Stimulated activated CD4-positive, alpha-beta T cell treated with anti-CD3 and anti-CD28 coated beads, Interleukin-12 subunit alpha, Interleukin-12 subunit beta, amount 100 ng/mL, for 4 hours (primary cell): ENCODE results near the gene C19orf67.
A peak's percentile ranks its signal among the peaks of the same experiment; 100 is the strongest.

Experiments
- DNase-seq: peaks from one replicate; pipeline ENCODE4 v3.0.0-alpha.2; 2020

Gene C19orf67

DNA sequence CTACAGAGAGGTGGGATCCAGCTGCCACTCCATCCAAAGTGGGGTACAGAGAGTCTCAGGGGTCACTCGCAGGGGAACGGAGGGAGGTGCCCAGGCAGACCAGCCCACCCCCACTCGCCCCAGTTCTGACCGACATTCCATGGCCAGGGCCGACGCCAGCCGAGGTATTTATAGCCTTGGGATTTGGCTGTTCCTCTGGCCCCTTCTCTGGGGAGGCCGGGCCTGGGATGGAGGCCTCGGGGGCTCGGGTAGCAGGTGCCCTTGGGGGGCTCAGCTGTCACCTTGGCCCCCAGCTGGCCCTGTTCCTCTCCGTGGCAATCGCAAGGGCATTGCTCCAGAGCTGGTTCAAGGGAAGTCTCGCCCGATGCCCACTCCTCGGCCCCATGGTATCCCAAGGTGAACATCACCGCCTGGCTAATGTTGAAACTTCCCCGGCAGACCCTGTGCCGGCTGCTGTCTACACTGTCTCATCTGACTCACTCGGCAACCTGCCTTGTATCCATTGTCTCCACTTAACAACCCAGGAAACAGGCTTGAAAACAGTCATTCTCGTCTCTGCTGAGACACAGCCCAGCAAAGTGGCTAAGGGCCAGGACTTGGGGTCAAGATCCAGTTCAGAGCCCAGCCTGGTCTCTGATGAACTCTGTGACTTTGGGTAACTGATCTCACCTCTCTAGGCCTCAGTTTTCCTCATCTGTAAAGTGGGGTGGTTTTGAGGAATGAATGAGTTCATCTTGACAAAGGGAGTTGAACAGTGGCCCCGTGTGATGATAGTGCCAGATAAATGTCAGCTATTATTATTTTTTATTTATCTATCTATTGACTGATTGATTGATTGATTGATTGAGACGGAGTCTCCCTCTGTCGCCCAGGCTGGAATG, 22.2 kb upstream of the C19orf67 start:
- no peak for DNase-seq

DNA sequence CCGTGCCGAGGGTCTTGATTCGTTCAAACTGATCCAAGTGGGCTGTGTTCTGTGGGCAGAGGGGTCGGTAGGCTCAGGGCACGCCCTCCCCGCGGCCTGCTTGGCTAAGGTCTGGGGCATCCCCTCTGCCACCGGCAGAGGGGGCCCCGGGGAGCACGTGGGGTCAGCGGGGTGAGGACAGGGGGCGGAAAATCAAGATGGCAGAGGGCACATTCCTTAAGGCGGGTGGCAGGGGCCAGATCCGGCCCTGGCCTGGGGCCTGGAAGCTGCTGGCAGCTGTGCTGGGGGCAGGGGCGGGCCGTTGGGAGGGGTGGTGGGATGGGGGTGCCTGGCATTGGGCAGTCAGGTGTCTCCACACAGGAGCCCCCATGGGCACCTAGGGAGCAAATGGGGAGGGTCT, 21.3 kb upstream of the C19orf67 start:
- DNase-seq = no peak

DNA sequence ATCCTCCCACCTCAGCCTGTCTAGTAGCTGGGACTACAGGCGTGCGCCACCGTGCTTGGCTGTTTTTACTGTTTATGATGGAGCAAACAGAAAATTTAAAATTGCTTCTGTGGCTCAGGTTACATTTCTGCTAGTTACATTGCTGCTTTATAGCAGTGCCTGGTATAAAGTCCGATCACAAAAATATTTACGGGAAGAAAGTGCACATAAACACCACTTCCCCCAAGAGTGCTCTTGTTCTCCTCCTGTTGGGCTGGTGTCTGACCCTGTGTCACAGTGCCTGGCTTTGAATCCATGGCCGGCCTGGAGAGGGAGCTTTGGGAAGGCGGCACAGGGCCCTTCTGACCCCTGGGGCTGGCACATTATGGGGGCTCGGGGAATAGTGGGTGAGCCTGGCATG, 20.1 kb upstream of the C19orf67 start:
- DNase-seq = no peak

DNA sequence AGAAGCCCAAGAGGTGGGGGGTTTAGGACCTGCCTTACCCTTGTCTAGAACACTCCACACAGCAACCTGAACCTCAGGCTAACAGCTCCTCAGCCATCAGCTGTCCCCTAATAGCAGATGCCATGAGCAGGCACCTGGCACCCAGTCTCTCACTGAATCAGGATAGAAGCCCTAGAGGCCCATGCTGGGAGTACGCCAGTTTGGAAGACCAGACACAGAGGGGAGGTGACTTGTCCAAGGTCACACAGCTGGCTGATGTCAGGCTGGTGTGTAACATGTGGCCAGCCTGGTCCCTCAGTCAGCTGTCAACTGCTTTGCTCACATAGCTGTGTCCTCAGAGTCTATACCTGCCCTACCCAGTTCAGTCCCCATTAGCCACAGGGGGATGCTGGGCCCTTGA, 17.7 kb upstream of the C19orf67 start:
- no peak for DNase-seq

DNA sequence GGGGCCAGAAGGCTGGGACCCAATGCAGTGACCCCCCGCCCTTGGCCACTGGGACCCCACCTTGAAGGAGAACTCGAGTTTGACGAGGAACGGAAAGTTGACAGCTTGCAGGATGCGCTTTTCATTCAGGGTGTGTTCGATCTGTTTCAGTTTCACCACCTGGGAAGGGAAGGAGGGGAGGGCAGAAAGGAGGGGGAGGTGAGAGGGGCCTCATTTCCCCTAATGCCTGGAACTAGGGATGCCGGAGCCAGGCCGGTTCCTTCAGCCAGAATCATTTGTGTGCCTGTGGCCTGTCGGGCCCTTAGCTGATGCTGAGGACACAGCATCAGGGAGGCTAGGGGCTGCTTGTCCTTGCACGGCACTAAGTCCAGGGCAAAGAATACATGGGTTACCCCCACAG, 17.2 kb upstream of the C19orf67 start:
- DNase-seq = no peak

DNA sequence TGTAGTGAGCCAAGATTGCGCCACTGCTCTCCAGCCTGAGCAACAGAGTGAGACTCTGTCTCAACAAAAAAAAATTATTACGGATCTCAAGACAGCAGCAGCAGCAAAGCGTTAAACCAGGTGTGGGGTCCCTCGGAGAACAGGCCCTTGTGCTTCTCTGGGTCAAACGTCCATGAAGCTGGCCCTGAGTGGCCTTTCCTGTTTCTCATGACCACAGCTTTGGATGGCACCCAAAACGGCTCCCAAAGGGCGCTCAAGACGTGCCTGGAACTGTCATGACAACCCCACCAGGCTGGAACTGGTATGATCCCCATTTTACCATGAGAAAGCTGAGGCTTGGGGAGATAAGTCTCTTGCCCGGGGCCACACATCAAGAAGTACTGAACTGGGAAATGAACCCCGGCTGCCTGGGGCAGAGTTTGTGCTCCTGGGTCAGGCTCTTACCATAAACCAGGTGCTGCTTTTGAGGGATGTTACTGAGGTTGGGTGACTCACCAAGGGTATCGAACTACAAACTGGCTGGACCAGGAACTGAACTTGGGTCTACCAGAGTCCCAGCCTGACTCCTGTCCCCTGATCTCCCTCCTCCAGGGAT, 16.6 kb upstream of the C19orf67 start:
- DNase-seq = no peak

DNA sequence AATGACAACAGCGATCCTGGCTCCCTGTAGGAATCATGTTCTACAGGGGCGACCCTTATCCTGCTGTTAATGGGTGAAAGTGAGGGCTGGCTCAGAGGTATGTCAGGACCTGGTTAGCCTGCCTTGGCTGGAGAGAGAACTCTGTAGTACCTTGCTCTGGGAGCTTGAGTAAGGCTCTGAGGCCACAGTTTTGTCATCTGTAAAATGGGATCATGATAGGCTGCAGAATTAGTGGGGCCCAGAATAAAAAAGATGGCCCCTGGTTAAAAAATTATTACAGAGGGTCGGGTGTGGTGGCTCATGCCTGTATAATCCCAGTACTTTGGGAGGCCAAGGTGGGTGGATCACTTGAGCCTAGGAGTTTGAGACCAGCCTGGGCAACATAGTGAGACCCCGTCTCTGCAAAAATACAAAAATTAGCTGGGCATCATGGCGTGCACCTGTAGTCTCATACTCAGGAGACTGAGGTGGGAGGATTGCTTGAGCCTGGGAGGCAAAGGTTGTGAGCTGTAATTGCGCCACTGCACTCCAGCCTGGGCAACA, 15.5 kb upstream of the C19orf67 start:
- DNase-seq = no peak

DNA sequence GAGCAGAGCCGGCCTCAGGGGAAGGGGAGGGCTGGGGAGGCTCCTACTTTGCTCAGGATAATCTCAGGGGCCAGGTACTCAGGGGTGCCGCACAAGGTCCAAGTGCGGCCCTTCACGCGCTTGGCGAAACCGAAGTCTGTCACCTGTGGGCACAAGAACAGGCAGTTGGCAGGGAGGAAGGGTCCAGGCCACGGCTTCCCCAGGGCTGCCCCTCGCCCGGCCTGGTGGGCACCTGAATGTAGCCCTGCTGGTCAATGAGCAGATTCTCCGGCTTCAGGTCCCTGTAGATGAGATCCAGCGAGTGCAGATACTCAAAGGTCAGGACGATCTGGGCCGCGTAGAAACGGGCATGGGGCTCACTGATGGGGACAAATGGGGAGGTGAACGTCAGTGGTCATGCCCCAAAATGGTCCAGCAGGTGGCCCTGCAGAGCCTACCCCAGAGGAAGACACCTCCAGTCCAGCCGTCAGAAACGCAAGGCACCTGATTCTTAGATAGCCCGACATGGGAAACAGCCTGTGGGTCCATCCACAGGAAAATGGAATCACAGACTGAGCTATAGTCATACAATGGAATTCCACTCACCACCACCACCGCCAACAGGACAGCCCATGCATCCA, 12.1 kb upstream of the C19orf67 start:
- no peak for DNase-seq

DNA sequence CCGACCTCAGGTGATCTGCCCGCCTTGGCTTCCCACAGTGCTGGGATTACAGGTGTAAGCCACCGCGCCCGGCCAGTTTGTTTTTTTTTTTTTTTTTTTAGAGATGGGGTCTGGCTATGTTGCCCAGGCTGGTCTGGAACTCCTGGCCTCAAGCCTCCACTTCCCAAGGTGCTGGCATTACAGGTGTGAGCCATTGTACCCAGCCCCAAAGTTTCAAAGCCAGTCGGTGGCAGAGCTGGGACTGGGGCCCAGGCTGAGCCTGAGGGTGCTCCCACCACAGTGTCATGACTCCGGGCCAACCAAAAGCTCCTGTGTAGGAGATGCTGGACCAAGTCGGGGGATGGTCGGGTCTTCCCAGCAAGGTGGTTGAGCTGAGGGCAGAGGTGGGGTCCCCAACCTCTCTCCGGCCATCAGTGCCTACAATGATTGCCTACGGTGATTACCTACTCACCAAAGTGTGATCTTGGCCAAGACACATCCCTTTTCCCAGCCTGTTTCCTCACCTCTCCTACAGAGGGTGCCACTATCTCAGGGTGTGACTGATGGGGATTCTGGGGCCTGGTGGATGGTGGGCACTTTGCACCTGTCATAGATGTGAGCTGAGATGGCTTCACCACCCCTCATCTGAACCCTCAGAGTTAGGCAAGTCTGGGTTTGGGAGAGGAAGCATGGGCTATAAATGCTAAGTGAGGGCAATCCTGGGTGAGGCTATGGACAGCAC, 10.8 kb upstream of the C19orf67 start:
- no peak for DNase-seq

DNA sequence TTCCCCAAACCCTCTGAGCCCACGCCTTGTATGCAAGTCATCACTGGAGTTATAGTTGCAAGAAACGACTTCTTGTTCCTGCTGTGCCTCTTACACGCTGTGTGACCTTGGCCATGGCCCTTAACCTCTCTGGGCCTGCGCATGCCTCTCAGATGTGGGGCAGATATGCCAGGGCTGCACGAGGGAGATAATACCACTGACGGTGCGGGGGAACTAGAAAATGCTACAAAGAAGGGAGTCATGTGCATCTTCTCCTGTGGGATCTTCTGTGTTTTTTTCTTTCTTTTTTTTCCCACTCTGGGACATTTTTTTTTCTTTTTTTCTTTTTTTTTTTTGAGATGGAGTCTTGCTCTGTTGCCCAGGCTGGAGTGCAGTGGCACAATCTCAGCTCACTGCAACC, 9.3 kb upstream of the C19orf67 start:
- DNase-seq = no peak

DNA sequence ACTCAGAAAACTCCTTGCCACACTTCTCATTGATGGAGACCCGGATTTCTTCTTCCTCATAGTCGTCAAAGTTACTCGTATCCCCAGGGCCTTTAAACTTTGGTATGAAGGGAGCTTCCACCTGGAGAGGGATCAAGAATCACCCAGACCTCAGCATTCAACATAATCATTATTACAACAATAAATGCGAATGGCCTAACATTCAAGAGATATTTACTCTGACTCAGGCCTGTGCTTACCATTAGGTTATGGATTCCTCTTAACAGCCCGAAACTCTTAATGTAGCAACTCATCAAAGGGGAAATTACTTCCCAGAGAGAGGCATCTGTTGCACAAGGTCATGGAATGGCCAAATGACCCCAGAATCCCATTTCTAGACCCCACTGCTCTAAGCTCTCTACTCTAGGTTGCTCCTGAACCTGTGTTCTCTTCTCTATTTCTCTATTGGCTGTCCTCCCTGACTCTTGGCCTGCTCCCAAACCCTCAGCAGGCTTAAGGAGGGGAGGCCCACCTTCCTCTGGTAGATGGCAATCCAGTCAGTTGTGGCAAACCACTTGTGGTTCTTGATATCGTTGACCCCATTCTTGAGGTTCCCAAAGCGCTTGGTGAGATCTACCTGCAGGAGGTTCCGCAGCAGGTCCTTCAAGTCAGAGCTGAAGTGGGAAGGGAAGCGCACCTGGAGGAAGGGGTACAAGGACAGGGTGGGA, 7.7 kb upstream of the C19orf67 start:
- DNase-seq = no peak

DNA sequence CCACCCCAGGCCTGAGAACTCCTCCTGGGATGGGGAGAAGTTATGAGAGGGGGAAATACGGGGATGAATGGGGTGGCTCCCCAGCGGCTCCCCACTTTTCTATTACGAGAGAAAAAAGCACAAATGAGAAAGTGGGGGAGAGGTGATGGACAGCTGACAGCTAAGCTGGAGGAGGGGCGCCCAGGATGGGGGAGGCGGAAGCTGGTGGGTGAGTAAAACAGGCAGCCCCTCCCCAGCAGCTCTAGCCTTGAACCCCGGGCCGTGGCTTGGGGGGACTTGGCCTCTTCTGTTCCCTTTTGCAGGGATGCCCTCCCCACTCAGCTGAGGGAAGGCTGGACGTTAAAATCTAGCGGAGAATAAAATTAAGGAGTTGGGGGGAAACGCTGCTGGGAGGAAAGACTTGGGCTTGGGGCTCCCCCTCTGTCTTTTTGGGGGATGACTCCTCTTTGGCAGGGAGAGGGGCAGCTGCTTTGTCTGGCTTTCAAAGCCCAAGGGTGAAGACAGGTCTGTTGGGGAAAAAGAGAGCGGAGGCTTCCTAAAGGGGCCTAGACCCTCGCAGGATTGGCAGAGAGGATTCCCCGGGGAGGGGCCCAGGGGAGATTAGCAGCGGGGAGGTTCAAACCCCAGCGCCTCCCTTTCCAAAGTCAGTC, 6.4 kb upstream of the C19orf67 start:
- DNase-seq = no peak

DNA sequence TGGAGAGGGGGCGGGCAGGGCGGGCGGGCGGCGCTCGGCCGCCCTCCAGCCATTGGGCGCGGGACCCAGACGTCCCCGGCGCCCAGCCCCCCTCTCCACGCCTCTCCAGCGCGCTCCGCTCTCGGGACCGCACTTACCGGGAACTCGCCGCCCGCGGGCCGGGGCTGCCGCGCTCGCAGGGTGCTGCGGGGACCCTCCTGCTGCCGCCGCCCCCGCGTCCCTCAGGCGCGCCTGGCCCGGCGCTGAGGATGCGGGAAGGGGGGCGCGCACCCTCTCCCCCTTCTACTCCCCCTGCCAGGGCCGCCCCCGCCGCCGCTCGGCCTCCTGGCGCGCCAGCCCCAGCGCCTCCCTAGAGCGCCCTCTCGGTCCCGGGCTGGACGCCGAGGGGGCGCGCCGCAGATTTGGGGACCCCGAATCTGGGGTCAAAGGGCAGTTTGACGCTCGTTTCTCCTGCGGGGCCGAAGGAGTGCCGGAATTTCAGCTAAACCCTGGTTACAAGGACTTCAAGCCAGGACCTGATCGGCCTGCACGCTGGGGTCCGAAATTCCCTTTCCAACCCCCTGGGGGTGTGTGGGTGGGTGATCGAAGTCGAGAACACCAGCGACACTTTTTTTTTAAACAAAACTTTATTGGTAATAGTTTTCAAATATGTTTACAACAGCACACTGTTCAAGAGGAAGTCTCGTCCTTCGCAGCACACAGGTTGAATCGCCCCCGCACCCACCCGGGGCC, 5.7 kb upstream of the C19orf67 start:
- DNase-seq = peak; percentile 50

DNA sequence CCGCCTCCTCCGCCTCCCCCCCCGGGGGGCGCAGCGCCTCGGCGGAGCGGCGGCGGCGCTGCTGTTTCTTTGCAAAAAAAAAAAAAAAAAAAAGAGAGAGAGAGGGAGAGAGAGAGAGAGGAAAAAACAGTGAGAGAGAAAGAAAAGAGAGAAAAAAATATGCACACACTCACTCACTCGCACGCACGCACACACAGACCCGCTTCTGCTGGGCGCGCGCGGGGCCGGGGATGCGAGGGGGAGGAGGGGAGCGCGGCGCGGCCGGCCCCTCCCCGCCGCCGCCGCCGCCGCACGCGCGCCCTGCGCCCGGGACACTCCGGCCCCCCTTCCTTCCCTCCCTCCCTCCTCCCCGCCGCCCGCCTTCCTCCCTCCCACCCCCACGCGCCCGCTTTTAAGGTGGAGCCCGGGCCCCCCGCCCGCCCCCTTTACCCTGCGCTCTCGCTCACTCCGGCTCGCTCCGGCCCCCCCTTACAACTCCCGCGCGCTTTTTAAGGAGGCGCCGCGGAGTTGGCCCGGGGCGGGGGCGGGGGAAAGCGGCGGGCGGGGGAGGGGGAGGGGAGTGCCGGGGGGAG, 5.0 kb upstream of the C19orf67 start, which contains the start of gene SAMD1:
Gene SAMD1 (minus strand): TSS at position 243 of the 572 bp plus-strand sequence.
- DNase-seq = peak; percentile 90

DNA sequence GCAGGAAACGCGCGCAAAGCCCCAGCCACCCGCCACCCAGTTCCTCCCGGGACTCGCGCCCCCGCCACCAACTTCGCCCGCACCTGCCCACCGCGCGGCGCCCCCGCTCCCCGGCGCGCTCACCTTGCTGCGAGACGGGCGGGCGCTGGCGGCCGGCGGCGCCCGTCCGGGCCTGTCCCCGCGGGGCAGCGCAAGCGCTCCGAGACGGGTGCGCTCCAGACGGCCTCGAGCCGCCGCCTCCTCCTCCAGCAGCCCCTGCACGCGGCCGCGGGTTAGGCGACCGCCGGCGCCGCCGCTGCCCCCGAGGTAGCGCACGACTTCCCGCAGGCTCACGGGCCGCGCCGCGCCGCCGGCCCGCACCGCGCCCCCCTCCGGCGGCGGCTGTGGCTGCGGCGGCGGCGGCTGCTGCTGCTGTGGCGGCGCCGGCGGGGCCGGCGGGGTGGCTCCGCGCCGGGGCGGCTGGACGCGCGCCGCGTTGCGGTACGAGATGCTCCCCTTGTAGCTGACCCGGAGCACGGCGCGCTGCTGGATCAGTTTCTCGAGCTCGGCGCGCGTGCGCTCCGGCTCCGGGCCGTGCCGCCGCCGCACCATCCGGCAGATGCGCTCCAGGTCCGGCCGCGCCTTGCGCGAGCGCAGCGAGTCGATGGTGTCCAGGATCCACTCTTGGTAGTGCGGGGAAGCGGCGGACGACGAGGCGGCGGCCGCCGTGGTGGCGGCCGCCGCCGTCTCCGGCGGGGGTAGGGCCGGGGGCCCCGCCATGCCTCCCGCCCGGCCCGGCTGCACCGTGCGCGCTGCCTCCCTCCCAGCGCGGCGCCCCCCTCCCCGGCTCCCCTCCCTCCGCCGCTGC, 4.3 kb upstream of the C19orf67 start:
- peak; percentile 54 for DNase-seq

DNA sequence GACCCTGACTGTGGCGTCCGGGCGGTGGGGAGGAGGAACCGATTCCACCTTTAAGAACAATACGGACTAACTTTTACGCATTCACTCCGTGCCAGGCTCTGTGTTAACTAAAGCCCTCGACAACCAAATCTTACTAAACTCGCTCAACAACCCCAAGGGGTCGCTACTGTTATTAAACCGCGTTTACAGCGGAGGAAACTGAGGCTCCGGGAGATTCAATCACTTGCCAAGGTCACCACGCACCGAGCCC, 3.8 kb upstream of the C19orf67 start:
- DNase-seq = no peak

DNA sequence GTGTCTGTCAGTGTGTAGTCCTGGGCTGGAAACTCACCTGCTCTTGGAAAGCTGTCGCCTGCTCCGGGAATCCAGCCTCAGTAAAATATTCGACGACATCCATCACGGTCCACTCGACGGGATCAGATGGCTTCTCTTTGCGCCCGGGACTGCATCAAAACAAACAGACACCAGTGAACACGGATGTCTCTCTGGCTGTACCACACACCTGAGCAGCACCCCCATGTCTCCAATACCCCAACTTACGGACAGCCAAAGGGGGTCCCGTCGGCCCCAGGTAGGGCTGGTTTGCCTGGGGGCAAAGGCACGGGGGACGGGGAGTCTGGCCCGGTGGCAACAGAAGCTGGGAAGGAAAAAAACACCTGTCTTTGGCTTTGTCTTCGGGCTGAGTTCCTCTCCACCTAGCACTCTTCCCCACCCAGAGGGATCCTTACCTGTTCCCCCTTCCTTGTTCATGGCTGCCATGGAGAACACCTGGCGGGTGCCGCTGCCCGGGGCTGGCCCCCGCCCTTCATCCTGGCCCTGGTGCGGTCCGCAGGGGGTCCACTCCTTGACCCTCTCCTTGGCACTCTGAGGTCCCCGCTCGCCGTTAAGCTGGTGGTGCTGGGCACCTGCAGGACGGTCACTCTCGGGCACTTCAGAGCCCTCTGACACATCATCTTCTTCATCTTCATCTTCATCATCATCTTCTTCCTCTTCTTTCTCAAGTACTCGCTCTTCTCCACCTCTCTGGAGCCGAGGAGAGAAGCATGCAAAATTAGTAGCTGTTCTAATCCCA, 3.2 kb upstream of the C19orf67 start:
- DNase-seq = no peak

DNA sequence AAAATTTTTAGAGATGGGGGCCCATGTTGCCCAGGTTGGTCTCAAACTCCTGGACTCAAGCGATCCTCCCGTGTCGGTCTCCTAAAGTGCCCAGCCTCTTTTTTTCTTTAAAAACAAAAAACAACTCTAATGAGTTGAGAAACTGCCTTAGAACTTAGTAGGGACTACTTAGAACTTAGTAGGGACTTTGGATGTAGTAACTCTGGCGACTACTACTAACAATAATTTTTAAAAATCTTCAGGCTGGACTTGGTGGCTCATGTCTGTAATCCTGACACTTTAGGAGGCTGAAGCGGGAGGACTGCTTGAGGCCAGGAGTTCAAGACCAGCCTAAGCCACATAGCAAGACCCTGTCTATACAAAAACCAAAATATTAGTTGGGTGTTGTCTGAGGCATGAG, 515 bp upstream of the C19orf67 start:
- no peak for DNase-seq

DNA sequence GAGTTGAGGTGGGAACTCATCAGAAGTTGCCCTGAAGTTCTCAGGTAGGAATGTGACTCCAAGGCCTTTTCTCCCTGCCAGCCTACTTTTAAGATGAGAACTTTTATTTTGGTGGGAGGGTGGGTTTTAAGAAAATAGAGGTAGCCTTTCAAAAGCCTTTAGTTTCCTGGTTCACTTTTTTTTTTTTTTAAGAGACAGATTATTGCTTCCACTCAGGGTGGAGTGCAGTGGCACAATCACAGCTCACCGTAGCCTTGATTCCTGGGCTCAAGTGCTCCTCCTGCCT, 3.0 kb downstream of the C19orf67 start:
- no peak for DNase-seq
